GM19238 (cell line): Measurements from ENCODE around the gene PRCP.
"Not testable (repeated sequence)": the region's sequence is repeated elsewhere in the genome, so short reads cannot be mapped to it uniquely, and the experiment has no call there.

Source experiments
- DNase-seq: peaks from one replicate; pipeline ENCODE4 v3.0.0; 2011; ENCODE audit warnings: low spot score; ENCODE audit not compliant: insufficient read length

Gene PRCP

GRCh38 chr11:82900277-82901164, at the start of gene PRCP:
Gene PRCP, minus strand, starts transcription at chr11:82900430. Its CDS starts 28 bp downstream, at chr11:82900402.
- DNase-seq, result peak; percentile 79

- no peak for DNase-seq
Observed at GRCh38 chr11:82949352-82949751, 49.1 kb upstream of the PRCP start.

- no peak for DNase-seq
Observed at GRCh38 chr11:82945682-82946081, 45.5 kb upstream of the PRCP start.

GRCh38 chr11:82945041-82945440, 44.8 kb upstream of the PRCP start:
- DNase-seq, result not testable (repeated sequence)

- no peak for DNase-seq
Observed at GRCh38 chr11:82944198-82944597, 44.0 kb upstream of the PRCP start.

GRCh38 chr11:82943430-82943829, 43.2 kb upstream of the PRCP start:
- not testable (repeated sequence) for DNase-seq

GRCh38 chr11:82942376-82942775, 42.1 kb upstream of the PRCP start:
- no peak for DNase-seq

- no peak for DNase-seq
Observed at GRCh38 chr11:82939456-82939855, 39.2 kb upstream of the PRCP start.

- DNase-seq, result no peak
Observed at GRCh38 chr11:82937554-82937953, 37.3 kb upstream of the PRCP start.

GRCh38 chr11:82936261-82936660, 36.0 kb upstream of the PRCP start:
- DNase-seq, result no peak

GRCh38 chr11:82932564-82932963, 32.3 kb upstream of the PRCP start:
- no peak for DNase-seq

GRCh38 chr11:82930734-82931133, 30.5 kb upstream of the PRCP start:
- no peak for DNase-seq

- DNase-seq, result no peak
Observed at GRCh38 chr11:82930229-82930628, 30.0 kb upstream of the PRCP start.

- no peak for DNase-seq
Observed at GRCh38 chr11:82929121-82929520, 28.9 kb upstream of the PRCP start.

GRCh38 chr11:82927264-82927880, 27.1 kb upstream of the PRCP start:
- peak; percentile 21 for DNase-seq

- DNase-seq, result no peak
Observed at GRCh38 chr11:82924522-82925224, 24.4 kb upstream of the PRCP start.

- not testable (repeated sequence) for DNase-seq
Observed at GRCh38 chr11:82922396-82923173, 22.4 kb upstream of the PRCP start.

GRCh38 chr11:82920227-82920626, 20.0 kb upstream of the PRCP start:
- not testable (repeated sequence) for DNase-seq

GRCh38 chr11:82919786-82920185, 19.6 kb upstream of the PRCP start:
- DNase-seq, result not testable (repeated sequence)

- DNase-seq, result no peak
Observed at GRCh38 chr11:82909015-82909640, 8.9 kb upstream of the PRCP start.

GRCh38 chr11:82908311-82908710, 8.1 kb upstream of the PRCP start:
- no peak for DNase-seq
